Measurements from ENCODE around the gene HLCS. TPM values are rescaled to one million over a fixed set of nuclear protein-coding genes. Genes with fewer than 3 reads are reported as not detected.

HLCS gene
- total RNA-seq, 4 donors from 2014 or later, result 3.1 to 19.4 (median 8.9) TPM

GRCh38 chr21:36909423-36909822 is 57.0 kb downstream of the HLCS start:
- intact Hi-C loops (cut with DNase I; ENCODE audit: low total_unique reads), result no loop called here
- WGBS, 2 donors, result 89 to 91% methylated on average over 5 of the region's 5 CpGs
- H3K4me3 ChIP-seq (ENCODE audit: low read depth, poor library complexity, severe bottlenecking), result no peak overlapping the region
- peak in 1 of 2 donors; percentile 20 for DNase-seq (ENCODE audit: low spot score in 2 of 2)
- no peak for TF ChIP-seq CTCF (IDR thresholded peaks at IDR 0.05)
- TF ChIP-seq POLR2A (IDR thresholded peaks at IDR 0.05), result no peak

- TF ChIP-seq CTCF (IDR thresholded peaks at IDR 0.05) (no peak), POLR2A (IDR thresholded peaks at IDR 0.05) (no peak)
- peak in 1 of 2 donors; percentile 21 for DNase-seq (ENCODE audit: low spot score in 2 of 2)
- 83 to 96% methylated on average over 3 of the region's 3 CpGs for WGBS, 2 donors
- no peak overlapping the region for H3K4me3 ChIP-seq (ENCODE audit: low read depth, poor library complexity, severe bottlenecking)
- intact Hi-C loops (cut with DNase I; ENCODE audit: low total_unique reads), result no loop called here
Measured at GRCh38 chr21:36908260-36908908, 58.1 kb downstream of the HLCS start.

- TF ChIP-seq POLR2A (IDR thresholded peaks at IDR 0.05) (no peak), CTCF (IDR thresholded peaks at IDR 0.05) (no peak)
- no peak overlapping the region for H3K4me3 ChIP-seq (ENCODE audit: low read depth, poor library complexity, severe bottlenecking)
- intact Hi-C loops (cut with DNase I; ENCODE audit: low total_unique reads), result no loop called here
- 76 to 88% methylated on average over 3 of the region's 3 CpGs for WGBS, 2 donors
- no peak for DNase-seq (ENCODE audit: low spot score in 2 of 2)
Measured at GRCh38 chr21:36904093-36904666, 62.3 kb downstream of the HLCS start.

- H3K4me3 ChIP-seq (ENCODE audit: low read depth, poor library complexity, severe bottlenecking), result no peak overlapping the region
- intact Hi-C loops (cut with DNase I; ENCODE audit: low total_unique reads), result no loop called here
- DNase-seq (ENCODE audit: low spot score in 2 of 2), result no peak
- no peak for TF ChIP-seq CTCF (IDR thresholded peaks at IDR 0.05)
- TF ChIP-seq POLR2A (IDR thresholded peaks at IDR 0.05), result no peak
- WGBS, 2 donors, result 83 to 87% methylated on average over 5 of the region's 5 CpGs
Measured at GRCh38 chr21:36902793-36903192, 63.7 kb downstream of the HLCS start.

GRCh38 chr21:36902331-36902730 is 64.1 kb downstream of the HLCS start:
- peak in 1 of 2 donors; percentile 69 for DNase-seq (ENCODE audit: low spot score in 2 of 2)
- no peak for TF ChIP-seq POLR2A (IDR thresholded peaks at IDR 0.05)
- 90 to 92% methylated on average over 8 of the region's 8 CpGs for WGBS, 2 donors
- no peak overlapping the region for H3K4me3 ChIP-seq (ENCODE audit: low read depth, poor library complexity, severe bottlenecking)
- intact Hi-C loops (cut with DNase I; ENCODE audit: low total_unique reads), result no loop called here

- peak in 1 of 2 donors; percentile 32 for DNase-seq (ENCODE audit: low spot score in 2 of 2)
- intact Hi-C loops (cut with DNase I; ENCODE audit: low total_unique reads), result no loop called here
- WGBS, 2 donors, result 80 to 83% methylated on average over 6 of the region's 6 CpGs
- TF ChIP-seq POLR2A (IDR thresholded peaks at IDR 0.05) (no peak), CTCF (IDR thresholded peaks at IDR 0.05) (no peak)
- H3K4me3 ChIP-seq (ENCODE audit: low read depth, poor library complexity, severe bottlenecking), result no peak overlapping the region
Measured at GRCh38 chr21:36901575-36901974, 64.9 kb downstream of the HLCS start.
